Activated T-cell treated with anti-CD3 and anti-CD28 coated beads for 4 hours (primary cell): Measurements from ENCODE around the gene KLF12.

Experiments
- DNase-seq: peaks from one replicate; pipeline ENCODE4 v3.0.0-alpha.2; 2020

The KLF12 gene

DNA sequence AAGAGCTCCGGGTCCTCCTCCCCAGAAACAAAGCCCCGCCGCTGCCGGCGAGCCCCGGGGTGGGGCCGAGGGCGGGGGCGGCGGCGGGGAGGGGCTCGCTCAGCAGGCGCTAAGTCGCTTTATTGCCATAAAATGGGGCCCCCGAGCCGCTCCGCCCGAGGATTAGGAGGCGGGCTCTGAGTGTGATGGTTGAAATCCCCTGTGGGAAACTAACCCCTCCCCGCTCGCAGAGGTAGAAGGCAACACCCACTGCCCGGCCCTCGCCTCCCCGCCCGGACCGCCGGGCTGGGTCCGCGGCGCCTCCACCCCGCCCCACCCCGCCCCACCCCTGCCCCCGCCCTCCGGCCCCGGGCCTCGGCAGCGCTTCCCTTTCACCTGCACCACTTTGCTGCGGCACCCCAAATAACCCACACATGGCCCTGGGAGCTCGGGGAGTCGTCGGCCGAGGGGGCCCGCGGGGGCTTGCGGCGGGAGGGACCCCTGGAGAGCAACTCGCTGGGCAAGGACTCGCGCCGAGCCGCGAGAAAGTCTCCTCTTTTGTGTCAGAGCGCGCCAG lies at the start of gene KLF12:
Gene KLF12, minus strand, starts transcription at position 184 of the 556 bp plus-strand sequence.
- DNase-seq: peak; percentile 84

DNA sequence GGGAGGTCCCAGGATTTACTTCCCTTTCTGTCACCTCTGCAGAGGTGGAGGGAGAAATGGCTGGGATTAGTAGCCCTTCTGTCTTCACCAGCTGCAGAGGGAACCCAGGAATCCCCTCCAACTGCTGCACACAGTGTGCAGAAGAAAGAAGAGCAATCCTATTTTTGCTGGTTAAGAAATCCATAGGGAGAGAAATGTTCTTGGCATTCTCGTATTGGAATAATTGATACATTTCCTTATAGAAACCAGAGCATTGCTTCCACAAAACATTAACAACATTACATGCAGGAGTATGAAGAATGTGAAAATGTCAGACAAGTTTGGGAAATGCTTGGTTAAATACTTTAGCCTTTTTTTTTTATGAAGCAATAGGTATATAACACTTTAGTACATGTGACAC lies 48.3 kb upstream of the KLF12 start:
- no peak for DNase-seq

DNA sequence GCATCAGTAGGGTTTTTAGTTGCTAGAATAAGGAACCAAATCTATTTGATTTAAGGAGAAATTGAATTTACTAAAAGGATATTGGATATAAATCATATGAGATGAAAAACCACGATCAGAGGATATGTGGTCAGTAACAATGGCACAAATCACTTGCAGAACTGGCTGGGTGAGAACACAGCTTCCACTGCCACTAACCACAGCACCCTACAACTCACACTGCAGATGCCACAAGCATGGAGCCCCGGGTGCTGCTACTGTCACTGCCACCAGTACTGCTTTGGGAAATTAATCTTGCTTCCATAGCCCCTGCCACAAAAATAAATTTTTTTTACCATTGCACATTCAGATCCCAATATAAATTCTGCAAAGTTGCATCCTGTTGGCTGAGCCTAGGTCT lies 40.6 kb upstream of the KLF12 start:
- DNase-seq: no peak

DNA sequence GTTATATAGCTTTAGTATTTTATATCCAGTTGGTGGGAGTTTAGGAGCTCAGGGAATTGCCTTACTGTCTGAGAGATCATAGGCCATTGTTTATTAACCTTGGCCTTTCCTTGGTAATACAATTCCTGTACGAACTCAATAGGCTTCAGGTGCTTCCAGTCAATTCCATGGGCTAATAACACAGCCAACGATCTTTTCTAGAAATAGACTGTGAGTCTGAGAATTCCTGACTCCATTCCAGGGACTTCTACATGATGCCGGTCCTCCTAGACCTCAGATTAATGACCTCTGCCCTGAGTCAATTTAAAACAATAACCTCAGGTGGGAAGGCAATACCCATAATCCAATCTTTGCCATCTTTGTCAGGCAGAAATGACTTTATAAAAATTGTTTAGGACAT lies 39.6 kb upstream of the KLF12 start:
- no peak for DNase-seq

DNA sequence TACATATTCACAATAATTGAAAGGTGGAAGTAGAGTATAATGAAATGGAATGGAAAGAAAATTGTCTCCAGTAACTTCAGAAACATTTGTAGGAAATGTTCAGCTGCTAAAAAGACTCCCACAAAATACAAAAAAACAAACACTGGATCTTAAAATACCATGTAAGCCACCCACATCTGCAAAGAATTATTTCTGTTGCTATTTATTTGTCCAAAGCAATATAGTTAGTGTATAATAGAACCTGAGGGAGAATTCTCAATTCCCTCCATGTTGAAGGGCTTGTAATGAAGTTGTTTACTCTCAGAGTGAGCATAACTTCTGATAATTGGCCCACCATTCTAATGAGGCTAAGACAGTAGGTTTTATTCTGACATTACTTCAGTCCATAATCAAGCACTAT lies 37.4 kb upstream of the KLF12 start:
- DNase-seq: no peak

DNA sequence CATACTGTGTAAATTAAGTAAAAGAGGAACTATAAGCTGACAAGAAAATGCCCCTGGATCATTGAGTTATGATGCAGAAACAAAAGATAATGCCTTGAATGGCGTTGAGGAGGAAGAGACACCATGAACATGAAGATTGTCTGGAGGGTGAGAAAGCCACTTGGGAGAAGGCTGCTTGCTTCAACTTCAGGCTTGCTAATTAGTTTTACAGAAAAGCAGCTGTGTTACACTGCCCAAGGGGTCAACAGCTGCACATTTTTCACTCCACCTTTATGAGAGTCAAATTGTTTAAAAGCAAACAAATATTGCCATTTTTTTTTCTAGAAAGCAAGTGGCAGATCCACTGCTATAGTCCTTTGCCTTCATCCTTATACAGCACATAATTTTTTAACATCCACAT lies 35.5 kb upstream of the KLF12 start:
- no peak for DNase-seq

DNA sequence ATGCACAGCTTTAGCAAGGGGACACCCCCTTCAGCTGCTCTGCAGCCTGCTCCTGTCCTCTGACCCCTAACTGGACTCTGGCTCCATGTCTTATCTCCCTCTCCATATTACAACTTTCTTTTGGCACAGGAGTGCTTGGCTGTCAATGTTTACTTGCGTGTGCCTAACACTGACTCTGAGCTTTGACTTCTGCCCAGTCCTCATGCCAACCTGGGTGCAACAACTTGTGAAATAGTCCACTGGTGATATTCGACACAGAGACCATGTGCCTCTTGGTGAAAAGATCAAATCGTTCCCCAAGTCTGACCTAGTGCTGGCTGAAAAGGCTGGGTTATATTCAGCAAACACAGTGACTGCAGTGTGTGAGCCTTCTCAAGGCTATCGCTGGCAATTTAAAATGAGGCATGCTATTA lies 34.1 kb upstream of the KLF12 start:
- no peak for DNase-seq

DNA sequence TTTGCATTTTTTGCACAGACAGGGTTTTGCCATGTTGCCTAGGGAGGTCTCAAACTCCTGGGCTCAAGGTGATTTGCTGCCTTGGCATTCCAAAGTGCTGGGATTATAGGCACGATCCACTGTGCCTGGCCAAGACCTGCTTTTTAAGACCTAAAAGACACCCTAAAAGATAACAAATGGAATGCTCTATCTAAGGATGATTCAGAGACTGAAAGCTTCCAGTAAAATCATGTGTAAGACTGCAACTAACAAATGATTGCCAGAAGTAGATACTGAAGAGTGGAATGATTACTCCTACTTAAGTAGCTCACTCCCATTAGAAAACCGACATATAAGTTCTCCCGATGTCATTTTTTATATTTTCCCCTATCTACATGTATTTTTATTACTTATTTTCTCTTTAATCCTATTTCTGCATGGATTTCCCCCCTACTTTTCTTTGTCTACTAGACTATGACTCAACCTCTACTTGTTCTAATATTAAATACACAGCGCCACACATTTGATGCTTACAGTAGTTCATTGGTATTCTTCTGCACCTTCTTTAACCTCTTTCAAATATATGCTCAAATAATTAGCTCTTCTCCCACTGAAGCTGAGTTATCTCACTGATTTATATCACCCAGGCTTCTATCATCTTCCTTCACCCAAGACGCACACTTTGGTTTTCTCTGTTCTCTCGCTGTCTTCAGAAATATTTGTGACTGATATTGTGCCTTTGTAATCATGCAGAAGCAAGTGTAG lies 32.2 kb upstream of the KLF12 start:
- no peak for DNase-seq

DNA sequence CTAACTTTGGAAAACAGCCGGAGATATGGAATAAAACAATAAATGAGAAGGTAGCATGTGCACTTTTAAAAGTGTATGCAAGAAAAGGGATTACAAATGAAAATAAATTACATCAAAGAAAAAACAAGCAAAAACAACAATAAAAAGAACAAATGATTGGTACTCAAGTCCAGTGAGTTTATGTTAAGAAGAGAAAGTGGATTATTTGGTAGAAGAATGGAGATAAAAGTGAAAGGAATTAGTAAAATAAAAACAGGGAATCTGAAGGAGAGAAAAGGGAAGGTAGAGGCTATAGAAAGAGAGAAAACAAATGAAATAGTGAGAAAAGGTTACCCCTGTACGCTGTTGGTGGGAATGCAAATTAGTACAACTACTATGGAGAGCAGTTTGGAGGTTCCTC lies 28.6 kb upstream of the KLF12 start:
- DNase-seq: no peak

DNA sequence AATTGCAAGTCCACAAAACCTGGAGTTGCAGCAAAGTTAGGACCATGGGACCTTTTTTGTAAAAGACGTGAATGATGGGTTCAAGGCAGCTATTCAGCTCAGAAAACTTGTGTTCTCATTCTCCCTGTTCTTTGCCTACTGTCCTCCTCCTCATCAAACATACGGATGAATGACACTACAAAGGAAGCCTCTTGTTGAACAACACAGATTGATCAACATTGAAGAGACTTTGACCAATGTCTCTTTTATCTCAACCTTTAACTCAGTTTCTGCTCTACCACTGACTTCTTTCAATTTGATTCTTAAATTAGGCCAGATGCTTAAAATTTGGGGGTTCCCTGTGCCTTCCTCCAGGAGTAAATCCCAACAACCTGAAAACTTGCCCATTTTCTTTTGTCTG lies 27.9 kb upstream of the KLF12 start:
- DNase-seq: no peak

DNA sequence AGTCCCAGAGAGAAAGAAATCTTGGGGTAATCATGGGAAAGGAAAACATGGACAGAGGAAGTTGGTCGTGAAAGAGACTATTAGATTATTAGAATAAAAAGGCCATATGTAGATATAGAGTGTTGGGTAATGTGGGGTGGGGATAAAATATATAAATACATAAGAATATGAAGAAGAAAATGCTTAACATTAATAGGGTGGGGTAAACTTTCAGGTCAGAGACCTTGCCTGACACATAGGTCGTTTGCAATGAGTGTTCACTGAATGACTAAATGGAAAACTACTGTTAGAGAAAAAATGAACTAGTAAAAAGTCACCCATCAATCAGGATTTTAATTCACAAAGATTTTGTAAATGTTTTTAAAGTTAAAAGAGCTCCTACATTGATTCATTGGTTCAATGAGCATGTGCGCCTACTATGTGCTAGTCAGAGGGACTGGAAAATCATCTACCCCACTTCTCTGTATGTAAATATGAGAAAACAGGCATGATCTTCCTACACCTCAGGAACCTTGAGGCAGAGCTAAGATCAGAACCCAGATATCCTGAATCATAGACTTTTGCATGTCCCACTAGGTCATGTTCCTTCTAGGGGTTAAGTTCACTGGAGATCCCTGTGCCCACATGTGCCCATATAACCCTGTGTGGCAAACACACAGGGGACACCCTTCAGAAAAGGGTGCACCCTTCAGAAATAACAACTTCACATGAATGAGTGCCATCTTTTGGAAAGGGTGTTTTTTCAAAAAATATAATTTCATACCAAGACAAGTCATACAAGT lies 24.6 kb upstream of the KLF12 start:
- DNase-seq: no peak

DNA sequence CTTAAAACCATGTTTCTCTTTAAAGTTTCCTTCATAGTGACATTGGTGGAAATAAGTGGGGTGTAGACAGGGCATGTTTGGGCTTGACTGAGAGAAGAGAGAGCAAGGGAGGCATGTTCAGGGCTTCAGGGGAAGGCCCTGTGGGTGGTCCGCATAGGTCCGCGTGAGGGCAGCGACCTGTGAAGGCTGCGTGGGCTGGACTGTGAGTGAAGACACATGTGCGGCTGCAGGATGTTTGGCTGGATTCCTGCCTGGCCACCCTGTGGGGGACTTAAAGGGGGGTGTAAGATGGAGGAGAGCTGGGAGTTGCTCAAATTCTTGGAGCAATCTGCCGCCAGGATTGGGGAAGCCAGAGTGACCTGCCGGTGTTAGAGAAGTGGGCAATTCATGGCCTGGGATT lies 23.8 kb upstream of the KLF12 start:
- DNase-seq: no peak

DNA sequence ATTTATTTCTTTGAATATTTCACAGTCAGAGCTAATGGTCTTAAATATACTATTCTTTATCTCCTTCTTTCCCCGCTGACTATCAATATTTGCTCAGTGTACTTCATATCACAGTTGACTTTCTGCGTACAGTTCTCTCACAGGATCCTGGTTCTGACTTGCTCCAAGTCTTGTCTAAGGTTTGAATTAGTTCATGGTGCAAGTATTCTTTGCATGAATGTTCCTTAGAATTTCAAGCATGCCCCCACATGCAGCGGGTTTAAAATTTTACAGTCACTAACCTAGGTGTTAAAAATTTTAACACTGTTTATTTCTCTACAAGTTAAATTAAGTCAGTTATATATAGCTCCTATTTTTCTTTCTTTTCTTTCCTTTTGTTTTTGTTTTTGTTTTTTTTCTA lies 20.8 kb upstream of the KLF12 start:
- no peak for DNase-seq

DNA sequence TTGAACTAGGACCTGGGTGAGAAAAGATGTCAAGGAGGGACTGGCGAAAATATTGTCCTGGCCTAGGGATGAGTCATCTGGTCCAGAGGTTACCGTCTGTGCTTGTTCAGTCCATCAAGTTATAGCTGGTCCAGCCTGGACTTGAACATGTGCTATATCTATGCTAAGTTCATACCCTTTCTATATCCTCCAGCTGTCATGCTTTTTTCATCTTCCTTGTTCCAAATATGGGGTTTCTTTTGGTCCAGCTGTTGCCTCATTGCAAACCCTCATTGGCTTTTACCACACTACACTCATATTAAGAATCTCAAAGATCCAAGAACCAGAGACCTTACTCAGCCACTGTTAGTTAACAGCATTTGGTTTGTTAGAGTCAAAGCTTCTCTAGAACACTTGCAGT lies 19.1 kb upstream of the KLF12 start:
- no peak for DNase-seq

DNA sequence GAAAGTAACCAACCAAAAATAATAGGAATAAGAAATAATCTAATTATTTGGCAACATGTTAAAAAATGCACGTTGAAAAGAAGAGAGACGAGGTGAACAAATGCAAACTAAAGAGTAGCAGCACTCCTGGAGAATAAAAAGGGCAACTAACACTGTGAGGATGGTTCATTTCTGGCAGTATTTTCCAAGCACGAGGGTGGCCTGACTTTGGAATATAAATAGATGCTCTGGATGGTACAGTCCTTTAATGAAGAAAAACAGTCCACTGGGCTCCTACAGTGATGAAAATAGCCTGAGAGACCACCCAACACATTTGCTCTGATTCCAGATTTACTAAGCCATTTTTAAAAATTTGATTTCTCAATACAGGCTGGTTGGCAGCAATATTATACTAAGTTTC lies 17.7 kb upstream of the KLF12 start:
- no peak for DNase-seq

DNA sequence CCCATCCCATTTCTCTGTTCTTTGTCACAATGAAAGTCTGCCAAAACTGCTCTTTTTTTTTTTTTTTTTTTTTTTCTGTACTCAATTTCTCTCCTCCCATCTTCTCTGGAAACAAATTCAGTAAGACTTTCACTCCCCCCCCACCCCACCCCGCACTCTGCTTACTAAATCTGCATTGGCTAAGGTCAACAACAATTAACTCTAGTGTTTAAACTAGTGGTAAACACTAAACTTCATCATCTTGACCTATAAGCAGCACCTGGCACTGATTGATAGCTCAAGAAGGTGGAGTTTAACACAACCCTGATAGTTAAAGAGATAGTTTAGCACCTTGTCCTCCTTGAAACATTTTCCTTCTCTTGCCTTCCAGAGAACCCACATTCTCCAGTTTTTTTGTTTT lies 14.1 kb upstream of the KLF12 start:
- no peak for DNase-seq

DNA sequence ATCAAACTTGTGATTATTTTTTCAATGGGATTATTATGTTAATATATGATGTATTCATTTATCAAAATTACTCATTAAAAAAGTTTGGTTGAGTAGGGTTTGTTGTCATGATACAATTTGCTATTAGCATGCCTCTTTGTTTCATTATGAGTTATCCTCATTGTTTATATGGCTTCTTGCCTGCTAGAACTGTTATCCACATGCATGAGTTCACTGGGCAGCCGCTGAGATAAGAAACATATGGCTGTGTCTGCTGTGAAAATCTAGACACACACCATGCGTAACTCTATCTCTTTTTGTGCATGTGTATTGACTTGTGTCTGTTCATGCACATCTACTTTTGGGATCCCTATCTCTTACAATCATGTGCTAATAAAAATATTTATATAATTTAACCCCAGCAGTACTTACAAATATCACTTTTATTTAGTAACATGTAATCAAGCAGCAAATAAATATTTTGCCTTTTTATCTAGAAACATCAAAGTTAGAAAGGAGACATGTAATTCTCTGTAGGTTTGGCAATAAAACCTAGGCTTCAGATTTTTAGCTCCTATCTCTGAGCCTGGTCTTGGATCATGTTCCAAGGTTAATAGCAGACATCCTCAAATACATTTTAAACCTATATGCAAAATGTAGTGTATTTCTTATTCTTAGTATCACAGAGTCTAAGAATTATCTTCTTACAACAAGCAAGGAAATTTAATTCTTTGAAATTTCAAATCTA lies 11.2 kb upstream of the KLF12 start:
- DNase-seq: no peak

DNA sequence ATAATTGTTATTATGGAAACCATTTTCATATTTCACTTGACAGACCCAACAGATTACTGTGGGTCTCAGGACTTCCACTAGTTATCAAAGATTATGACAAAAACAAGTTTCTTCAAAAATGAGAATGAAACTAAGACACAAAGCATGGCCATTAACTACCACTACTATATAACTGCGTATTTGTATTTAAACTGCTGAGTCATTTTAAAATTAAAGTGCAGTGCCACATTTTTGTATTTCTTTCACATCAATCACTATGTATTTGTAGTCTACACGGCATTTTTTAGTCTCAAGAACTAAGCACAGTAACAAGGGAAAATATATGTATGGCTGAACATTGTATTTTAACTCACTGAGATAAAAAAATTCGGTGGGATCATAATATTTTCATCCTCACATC lies 10.1 kb upstream of the KLF12 start:
- DNase-seq: no peak

DNA sequence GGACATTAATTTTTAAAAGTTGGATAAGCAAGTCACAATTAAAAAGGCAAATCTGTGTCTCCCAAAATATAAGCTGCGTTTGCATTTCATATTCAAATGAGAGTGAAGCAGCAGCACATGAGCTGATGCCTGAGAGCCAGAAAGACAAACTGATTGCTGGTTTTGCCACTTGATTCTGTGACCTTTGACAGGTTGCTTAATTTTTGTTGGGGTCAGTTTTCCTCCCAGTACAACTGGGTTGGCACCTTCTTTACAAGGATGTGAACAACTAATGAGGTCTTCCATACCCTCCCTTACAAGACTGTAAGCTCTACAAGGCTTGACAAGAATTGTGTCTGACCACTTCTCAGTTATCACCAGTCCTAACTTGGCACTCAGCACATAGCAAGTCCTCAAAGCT lies 8.1 kb upstream of the KLF12 start:
- no peak for DNase-seq

DNA sequence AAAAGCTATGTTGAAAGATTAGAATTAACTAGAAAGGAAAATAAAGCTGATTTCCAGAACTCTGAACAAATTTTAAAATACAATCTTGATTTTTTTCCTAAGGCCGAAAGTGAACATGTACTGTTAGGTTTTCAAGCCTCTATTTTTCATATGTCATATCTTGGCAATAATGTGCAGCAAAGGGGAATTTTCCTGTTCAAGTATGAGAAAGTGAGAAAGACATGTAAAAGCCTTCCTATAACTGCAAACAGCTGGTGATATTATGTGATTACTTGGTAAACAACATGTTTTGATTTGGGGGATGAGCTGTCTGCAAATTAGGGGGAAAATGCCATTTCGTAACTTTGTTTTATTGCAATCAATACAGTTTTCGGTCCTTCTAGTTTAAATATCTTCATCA lies 4.0 kb upstream of the KLF12 start:
- no peak for DNase-seq

DNA sequence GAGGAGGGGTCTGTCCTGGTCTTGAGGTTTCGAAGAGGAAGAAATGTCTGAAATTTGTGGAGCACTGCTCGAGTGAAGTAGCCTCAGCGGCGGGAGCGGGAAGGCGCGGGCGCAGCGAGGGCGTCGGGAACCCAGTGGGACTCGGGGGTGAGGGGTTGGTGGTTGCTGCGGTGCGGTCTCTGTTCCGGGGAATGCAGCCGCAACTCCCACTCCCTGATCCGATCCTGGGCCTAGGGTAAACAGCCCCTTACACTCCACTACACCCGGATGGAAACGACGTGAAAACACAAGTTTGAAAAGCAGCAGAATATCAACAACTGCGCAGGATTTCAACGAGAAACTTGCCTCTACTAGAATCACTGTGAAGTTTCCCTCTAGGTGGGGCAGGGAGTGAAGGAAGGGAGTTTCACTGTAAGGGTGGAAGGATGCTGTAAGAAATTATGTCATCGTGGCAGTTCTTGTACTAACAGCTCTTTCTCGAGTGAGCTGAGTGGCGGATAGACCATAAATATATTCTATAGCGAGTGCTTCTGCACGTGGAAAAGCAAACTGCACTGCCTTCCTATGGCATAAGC lies 2.0 kb upstream of the KLF12 start:
- peak; percentile 17 for DNase-seq

DNA sequence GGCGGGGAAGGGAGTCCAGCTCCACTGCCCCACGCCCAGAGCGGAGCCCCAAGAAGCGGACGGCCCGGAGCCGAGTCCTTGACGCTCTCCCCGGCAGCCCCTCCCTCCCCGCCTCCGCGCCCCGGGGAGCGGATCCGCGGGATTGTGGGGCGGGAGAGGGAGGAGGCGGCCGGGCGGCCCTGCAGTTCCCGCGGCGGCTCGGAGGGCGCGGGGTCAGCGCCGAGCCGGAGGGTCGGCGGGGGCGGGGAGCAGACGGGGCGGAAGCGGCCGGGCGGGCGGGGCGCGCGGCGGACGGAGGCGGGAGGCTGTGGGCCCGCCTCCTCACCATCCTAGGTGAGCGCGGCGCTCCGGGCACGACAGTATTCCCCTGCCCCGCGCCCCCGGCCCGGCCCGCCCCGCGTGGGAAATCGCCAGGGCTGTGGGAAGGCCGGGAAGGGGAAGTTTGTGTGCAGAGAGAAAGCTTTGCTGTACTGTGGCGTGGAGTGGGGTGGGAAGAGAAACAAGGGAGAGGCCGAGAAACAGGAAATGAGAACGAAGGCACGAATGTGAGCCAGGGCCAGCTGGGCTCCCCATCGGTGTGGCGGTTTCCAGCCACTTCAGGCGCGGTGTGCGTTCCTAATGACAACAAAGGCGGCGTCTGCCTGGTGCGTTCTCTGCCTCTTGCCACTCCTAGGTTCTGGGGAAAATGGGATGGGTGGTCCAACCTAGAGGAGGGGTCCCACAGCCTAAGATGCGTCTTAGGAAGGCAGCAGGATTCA lies 1.3 kb upstream of the KLF12 start:
- DNase-seq: peak; percentile 27
